GM11168 (cell line): ENCODE data around the gene TARDBP.
"Not testable (repeated sequence)": the region's sequence is repeated elsewhere in the genome, so short reads cannot be mapped to it uniquely, and the experiment has no call there.

Source experiments
- in situ Hi-C: fragments of 300-500 bp; cut with MboI; formaldehyde crosslinking; loops from one replicate; pipeline ENCODE4 v1.12.0; 2022; ENCODE audit warnings: low sequenced_read_pairs; ENCODE audit not compliant: unreplicated experiment

Gene TARDBP

DNA sequence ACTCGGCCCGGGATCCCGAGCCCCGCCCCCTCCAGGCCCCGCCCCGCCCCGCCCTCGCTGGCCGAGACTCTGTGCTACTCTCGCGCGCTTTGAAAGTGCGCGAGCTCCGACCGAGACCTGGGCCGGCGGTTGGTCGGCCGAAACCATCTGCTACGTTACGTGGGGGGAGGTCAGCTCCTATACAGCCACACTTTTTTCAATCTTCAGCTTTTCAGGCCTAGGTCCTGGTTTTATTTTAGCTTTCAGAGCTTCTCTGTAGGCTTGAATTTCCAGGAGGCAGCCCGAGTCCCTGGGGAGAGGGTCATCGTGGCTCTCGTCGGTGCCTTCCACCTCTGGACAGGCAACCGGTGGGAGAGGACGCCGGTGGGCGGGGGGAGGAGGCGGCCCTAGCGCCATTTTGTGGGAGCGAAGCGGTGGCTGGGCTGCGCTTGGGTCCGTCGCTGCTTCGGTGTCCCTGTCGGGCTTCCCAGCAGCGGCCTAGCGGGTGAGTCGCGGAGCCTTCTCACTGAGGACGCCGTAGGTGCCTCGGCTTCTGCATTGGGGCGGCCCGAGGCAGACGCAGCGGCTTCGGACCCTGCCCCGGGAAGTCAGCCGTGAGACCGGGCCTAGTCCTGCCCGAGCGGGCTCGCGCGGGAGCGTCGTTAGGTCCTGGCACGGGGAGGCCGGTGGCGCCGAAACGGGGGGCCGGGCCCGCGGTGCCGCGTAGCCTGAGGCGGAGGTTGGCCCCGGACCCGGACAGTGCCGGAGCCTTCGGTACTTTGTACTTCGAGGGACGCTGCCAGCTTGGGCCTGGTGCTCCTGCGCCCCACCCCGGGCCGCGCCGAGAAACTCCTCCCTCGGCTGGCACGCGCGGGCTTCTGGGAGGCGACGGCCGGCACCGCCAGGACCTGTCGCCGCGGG, at the start of gene TARDBP:
TARDBP (plus strand) TSS at position 395 of the 900 bp plus-strand sequence. CDS start 1,074 bp downstream, outside the sequence.
- in situ Hi-C loops = no loop called here

DNA sequence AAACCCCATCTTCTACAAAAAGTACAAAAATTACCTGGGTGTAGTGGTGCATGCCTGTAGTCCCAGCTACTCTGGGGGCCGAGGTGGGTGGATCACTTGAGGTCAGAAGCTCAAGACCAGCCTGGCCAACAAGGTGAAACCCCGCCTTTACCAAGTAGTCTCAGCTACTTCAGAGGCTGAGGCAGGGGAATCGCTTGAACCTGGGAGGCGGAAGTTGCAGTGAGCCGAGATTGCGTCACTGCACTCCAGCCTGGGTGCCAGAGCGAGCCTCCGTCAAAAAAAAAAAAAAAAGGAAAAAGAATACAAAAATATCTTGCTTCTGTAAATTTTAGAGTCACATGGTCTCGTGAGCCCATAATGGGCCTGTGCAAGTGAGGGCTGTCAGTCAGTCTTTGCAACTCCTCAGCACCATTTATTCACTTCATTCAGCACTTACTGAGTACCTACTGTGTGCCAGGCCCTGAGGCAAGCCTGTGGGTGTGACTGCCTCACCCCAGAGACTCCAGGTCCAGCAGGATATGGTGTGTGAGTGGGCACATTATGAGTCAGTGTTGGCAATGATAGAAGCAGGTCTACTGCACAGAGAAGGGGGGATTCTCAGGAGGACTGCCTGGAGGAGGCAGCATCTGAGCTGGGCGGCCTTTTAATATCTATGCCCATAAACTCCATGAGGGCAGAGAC, 46.8 kb upstream of the TARDBP start:
- in situ Hi-C loops = no loop called here

DNA sequence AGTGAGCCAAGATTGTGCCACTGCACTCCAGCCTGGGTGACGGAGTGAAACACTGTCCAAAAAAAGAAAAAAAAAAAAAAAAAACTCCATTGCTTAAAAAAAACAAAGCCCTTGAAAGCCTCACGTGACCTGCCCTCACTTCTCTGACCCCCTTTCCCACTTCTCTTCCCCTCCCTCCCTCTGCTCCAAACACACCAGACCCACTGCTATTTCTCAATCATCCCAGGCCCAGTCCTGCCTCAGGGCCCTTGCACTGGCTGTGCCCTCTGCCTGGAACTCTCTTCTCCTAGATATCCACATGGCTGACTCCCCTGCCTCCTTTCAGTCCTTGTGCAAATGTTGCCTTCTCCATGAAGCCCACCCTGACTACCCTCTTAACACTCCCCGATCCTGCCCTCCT, 45.4 kb upstream of the TARDBP start:
- in situ Hi-C loops = no loop called here

DNA sequence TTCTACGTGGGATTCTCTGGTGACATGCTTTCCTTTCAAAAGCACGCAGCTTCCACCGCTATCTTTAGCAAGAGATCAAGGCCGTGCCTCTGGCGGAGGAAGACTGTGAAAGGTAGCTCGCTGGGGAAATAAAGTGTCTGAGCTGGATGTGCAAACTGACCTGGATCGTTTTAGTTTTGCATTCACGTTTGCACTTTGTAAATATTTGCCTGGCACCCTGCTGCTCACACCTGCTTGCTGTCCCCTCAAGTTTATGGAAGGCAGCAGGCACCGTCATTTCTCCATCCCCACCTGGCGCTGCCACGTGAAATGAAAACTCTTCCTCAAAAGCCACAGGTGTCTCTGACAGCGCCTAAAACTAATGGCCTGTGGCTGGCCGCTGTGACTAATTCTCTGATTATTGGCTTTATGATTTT, 44.0 kb upstream of the TARDBP start:
- in situ Hi-C loops = no loop called here

DNA sequence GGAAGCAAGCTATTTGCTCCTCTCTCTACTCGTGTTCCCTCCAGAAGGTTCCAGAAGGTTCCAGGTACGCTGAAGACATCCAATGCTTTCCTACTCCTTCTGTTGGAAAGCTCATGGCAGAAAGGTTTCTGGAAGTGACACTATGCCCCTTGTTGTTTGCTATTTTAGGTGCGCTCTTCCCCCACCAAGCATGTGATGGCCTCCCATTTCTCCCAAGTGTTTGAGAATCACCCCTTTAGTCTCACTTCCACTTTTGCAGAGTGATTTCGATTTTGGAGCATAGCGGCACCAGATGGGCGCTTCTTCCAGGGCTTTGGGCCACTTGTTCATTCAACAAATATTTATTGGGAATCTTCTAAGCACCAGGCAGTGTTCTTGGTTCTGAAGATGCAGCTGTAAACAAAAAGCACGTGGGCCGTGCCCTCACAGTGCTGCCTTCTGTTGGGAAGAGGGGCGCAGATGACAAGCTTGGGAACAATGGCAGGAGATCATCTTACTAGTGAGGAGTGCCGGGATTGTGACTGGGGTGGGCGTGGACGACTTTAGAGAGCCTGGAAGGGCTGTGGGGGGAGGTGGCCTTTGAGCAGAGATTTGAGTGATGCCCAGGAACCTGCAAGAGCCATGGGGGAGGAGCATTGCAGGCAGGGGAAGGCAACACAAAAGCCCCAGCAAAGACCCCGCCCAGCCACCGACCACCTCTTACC, 43.0 kb upstream of the TARDBP start:
- in situ Hi-C loops = no loop called here

DNA sequence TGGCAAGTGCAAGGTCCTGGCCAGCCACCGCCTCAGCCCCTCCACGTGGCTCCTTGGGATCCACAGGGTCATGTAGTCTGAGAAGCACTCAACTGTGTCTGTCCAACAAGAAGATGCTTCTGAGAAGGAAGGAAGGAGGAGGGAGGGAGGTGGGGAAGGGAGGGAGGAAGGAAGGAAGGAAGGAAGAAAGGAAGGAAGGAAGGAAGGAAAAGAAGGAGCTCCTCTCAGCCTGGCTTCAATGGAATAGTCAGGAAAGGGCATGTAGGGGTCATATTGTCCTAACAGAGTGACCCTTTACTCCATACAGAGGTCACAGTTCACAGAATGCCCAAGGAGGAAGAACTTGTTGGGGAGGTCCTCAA, 42.5 kb upstream of the TARDBP start:
- in situ Hi-C loops = no loop called here

DNA sequence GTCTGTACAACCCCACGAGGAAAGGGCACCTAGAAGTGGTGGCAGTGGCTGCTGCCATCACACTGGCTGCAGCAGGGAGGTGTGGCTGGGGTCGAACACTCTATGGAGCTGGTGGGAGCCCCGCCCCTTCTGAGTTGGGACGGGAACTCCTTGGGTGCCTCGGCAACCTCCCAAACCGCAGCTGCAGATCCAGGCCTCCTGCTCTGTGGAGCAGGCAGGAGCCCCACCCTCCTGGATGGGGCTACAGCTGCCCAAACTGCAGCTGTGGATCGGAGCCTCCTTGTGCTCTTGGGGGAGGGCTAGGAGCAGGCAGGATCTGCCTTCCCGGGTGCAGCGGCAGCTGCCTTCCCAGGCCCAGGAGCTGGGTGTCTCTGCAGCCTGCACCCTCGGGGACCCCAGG, 38.9 kb upstream of the TARDBP start:
- in situ Hi-C loops = no loop called here

DNA sequence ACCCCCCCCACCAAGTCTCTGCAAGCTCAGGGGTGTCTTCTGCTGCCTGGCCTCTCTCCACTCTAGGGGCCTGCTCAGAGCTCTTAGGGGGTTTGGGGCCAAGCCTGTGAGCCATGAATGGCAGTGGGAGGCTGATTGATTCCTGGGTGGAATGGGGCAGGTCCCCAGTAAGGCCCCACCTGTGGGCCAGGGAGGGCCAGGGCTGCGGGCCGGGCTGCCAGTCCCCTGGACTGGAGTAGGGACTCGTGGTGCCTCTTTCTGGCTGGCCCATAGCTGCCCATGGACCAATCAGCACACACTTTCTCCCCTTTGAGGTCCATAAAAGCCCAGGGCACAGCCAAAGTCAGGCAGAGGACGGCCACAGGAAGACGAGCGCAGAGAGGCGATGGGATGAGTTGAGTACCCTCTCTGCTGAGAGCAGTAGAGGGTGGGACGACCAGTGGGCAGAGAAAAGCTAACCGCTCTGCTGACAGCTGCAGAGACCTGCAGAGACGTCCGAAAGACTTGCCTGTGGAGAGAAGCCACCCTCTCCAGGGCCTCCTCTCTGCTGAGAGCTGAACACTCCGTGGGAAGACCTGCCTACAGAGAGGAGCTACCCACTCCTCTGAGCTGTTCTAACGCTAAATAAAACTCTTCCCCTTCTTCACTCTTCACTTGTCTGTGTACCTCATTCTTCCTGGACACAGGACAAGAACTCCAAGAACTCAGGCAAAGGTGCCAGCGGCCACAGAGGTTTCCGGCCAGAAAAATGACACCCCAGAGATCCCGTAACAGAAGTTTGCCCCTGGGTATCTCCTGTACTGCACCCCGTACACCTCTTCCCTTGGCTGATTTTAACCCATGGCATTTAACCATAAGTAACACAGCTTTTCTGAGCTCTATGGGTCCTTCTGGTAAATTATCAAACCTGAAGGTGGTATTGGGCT, 38.2 kb upstream of the TARDBP start:
- in situ Hi-C loops = no loop called here

DNA sequence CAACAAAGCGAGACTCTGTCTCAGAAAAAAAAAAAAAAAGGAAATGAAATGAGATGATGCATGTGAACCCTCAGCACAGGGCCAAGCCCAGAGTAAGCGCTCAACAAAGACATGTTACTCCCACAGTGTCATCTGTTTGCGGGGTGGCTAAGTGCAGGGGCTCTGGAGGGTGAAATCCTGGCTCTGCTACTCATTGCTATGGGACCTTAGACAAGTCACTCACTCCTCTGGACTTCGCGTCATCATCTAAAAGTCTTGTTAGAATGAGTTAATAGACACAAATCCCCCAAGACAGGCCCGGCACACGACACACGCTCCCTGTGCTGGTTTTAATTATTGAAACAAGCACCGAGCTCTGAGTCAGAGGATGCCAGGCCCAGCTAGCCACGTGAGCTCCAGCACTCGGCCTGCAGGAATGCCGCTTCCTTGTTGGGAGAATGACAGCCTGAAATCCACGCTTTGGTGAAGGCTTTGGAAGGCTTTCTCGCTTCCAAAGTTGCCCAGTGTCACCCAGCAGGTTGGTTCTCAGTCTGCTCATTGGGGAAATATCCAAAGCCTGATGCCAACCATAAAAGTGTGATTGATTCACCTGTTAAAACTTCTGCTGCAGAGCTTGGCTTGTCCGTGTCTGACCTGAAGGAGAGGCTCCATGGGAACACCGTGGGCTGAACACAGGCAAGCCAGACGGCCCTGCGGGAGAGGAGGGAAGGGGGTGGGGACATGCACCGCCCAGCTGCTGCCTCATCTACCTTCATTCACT, 36.7 kb upstream of the TARDBP start:
- in situ Hi-C loops = no loop called here

DNA sequence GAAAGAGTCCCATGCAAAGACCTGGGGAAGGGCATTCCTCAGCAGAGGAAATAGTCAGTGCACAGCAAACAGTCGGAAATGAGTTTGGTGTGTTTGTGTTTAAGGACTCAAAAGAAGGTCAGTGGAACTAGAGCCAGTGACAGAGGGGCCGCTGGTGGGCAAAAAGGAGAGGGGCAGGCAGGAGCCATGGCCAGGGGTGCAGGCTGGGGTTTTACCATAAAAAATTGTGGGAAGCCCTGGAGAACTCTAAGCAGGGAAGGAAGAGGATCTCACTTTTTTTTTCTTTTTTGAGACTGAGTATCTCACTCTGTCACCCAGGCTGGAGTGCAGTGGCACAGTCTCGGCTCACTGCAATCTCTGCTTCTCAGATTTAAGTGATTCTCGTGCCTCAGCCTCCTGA, 33.7 kb upstream of the TARDBP start:
- in situ Hi-C loops = no loop called here

DNA sequence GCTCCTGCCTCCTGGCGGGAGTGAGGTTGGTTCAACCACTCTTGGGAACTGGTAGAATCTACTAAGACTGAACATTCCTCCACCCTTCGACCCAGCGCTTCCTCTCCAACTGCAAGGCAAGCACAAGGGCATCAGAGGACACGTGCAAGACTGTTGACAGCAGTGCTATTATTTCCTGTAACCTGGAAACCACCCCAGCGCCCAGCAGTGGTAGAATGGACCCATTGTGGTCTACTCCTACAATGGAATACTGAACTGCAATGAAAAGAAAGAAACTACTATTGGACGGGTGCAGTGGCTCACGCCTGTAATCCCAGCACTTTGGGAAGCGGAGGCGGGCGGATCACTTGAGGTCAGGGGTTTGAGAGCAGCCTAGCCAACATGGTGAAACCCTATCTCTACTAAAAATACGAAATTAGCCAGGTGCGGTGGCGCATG, 33.0 kb upstream of the TARDBP start:
- in situ Hi-C loops = no loop called here

DNA sequence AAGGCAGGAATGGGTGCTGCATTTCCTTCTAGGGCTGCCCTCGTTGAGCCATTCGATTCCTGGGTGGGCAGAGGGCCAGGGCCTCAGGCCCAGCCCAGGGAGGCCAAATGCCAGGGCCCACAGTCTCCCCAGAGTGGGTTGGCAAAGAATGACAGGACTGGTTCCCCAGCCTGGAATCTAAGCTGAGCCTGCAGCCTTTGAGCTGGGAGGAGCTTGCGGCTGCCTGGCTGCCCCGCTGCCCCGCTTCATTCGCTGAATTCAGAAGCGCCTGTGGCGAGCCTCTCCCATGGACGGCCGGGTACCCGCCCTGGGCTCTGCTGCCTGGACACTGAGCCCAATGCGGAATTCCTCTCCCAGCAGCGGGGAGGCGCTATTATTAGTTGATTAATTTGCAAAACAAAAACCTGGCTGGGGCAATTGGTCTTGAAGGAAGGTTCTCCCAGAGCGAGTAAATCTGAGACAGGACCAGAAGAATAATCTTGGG, 32.3 kb upstream of the TARDBP start:
- in situ Hi-C loops = no loop called here

DNA sequence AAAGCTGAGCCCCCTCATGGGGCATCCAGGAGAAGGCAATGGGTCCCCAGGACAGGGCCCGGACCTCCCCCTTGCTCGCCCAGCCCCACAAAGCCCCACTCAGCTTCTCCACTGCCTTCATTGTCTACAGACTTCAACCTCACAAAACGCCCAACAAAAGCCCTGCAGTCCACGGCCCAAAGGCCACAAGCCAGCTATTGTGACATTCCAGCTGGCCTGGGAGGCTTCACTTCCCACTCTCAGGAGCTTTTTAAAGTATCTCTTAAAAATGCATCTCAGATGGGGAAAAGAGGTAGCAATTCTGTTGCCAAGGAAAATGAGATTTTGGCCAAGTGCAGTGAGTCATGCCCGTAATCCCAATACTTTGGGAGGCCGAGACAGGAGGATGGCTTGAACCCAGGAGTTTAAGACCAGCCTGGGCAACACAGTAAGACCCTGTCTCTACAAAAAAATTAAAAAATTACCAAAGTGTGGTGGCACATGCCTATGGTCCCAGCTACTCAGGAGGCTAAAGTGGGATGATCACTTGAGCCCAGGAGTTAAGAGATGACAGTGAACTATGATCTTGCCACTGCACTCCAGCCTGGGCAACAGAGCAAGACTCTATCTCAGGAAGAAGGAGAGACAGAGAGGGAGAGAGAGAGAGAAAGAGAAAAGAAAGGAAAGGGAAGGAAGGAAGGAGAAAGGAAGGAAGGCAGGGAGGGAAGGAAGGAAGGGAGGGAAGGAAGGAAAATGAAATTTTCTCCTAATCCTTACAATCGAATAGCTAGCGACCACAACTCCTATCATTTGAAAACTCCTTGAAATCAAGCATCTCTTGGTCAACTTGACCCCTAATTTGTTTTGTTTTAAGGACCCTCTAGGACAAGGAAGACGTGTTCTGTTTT, 31.4 kb upstream of the TARDBP start:
- in situ Hi-C loops = no loop called here

DNA sequence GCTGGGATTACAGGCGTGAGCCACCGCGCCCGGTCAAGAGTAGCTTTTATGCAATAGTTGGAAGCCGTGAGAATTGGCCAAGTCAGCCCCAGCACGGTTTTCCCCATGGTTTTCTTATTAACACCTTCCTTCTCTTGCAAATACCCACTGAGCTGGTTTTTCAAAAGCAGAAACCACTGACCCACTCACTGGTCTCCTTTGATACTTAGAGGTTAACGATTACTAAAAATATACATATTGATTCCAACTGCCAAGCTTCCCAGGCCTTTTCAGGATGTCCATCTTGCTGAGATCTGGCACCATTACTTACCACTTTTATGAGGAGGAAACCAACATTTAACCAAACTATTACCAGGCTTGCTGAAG, 25.9 kb upstream of the TARDBP start:
- in situ Hi-C loops = no loop called here

DNA sequence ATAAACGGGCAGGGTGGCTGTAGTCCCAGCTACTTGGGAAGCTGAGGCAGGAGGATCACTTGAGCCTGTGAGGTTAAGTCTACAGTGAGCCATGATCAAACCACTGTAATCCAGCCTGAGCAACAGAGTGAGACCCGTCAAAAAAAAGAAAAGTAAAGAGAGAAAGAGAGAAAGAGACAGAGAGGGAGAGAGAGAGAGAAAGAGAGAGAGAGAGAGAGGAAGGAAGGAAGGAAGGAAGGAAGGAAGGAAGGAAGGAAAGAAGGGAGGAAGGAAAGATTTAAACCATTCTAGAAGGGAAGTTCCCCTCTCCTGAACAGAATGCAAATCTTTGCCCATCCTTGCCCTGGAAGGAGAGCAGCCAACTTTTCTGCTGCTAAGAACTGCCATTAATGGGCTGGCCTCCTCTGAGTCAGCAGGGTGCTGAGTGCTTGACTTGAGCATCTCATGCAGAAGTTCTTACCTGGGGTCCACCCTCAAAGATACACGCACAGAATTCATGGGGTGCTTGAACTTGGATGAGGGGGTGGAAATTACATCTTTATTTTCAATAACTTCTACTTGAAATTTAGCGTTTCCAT, 24.5 kb upstream of the TARDBP start:
- in situ Hi-C loops = no loop called here

DNA sequence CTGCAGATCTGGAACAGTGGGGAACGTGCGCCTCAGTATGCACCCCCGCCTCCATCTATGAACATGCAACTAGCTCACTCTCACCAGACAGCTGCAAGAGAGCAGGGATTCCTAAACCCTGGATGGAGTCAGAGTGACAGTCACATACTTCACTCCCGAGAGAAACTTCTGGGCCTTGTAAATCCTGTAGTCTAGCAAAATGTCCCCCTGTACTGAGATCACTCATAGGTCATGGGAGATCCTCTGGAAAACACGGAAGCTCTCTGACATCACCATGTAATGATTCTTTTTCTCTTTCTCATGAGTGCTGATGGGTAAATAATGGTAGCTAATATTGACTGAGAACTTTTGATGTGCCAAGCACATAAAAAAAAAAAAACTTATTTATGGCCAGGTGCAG, 23.4 kb upstream of the TARDBP start:
- in situ Hi-C loops = no loop called here

DNA sequence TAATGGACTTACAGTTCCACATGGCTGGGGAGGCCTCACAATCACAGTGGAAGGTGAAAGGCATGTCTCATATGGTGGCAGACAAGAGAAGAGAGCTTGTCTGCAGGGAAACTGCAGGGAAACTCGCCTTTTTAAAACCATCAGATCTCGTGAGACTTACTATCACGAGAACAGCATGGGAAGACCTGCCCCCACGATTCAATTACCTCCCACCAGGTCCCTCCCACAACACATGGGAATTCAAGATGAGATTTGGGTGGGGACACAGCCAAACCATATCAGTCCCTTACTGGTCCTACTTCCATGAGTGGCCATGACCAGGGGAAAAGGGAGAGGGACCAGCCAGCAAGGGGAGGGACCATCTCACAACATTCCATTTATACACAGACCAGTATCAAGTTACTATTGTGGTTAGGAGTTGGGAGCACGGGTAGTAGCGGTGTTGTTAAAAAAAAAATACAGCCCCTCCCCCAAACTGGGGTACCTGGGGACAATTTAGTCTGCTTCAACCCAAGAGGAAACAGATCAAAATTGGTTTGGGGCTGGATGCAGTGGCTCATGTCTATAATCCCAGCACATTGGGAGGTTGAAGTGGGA, 22.4 kb upstream of the TARDBP start:
- in situ Hi-C loops = not testable (repeated sequence)

DNA sequence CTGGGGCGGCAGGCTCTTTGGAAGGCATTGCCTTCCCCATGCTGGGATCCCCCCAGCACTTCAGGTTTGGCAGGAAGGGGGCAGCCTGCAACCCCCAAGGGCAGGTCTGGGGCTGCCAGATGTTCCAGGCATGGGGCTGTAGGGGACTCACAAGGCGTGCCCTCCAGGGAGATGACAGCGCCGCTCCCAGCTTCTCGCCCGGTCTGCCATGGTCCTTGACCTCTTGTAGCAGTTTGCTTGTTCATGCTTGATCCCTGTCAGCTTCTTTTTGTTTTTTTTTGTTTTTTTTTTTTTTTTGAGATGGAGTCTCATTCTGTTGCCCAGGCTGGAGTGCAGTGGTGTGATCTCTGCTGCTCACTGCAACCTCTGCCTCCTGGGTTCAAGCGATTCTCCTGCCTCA, 21.6 kb upstream of the TARDBP start:
- in situ Hi-C loops = no loop called here
